ENCODE results near the gene DAAM2. TPM values are rescaled to one million over a fixed set of nuclear protein-coding genes. Genes with fewer than 3 reads are reported as not detected.

Gene DAAM2
- total RNA-seq, 1 experiment from 2014 or later, result not detected

GRCh38 chr6:39920157-39920556 is 128.0 kb downstream of the DAAM2 start:
- no peak overlapping the region for H3K4me3 Mint-ChIP-seq (ENCODE audit: unreplicated experiment)
- peak overlapping the region; percentile 29 for H3K27ac Mint-ChIP-seq (ENCODE audit: unreplicated experiment)
- intact Hi-C loops (cut with micrococcal nuclease; ENCODE audit: unreplicated experiment), result no loop called here
- H3K36me3 Mint-ChIP-seq (ENCODE audit: insufficient read depth, unreplicated experiment), result peaks cover 91% of the 10 kb centered on the region
- POLR2A ChIA-PET, result no interaction called here
- no peak for DNase-seq
- CTCF ChIA-PET, result interaction anchor here (0.6 kb wide), 1 partner anchor 29 kb away, joined by 3 read pairs; no protein-coding TSS in a partner anchor
- Histone ChIP-seq H3K4me1 (peaks cover 47% of the 10 kb centered on the region), H3K9me3 (peaks cover 35% of the 10 kb centered on the region), H3K36me3 (ENCODE audit: control insufficient read depth, insufficient read depth, low read length) (peaks cover 14% of the 10 kb centered on the region), H3K27me3 (replicated peaks; ENCODE audit: control insufficient read depth, insufficient read depth, low read length) (no peaks in the 10 kb centered on the region), H3K4me3 (ENCODE audit: low read depth, low read length) (no peak overlapping the region)
- BruUV-seq (replicated peaks), result no TSS peak
- TF ChIP-seq, protein P1, sequence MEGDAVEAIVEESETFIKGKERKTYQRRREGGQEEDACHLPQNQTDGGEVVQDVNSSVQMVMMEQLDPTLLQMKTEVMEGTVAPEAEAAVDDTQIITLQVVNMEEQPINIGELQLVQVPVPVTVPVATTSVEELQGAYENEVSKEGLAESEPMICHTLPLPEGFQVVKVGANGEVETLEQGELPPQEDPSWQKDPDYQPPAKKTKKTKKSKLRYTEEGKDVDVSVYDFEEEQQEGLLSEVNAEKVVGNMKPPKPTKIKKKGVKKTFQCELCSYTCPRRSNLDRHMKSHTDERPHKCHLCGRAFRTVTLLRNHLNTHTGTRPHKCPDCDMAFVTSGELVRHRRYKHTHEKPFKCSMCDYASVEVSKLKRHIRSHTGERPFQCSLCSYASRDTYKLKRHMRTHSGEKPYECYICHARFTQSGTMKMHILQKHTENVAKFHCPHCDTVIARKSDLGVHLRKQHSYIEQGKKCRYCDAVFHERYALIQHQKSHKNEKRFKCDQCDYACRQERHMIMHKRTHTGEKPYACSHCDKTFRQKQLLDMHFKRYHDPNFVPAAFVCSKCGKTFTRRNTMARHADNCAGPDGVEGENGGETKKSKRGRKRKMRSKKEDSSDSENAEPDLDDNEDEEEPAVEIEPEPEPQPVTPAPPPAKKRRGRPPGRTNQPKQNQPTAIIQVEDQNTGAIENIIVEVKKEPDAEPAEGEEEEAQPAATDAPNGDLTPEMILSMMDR (IDR thresholded peaks at IDR 0.05; ENCODE audit: insufficient read depth in 1 of 2, low read depth in 1 of 2, low read length in 1 of 2, severe bottlenecking in 1 of 2, unreplicated experiment in 1 of 2), result no peak
- peaks cover 28% of the 10 kb centered on the region for H3K4me1 Mint-ChIP-seq (ENCODE audit: low read depth, unreplicated experiment)
- H3K9me3 Mint-ChIP-seq (ENCODE audit: unreplicated experiment), result peaks cover 10% of the 10 kb centered on the region
- peaks cover 2% of the 10 kb centered on the region for H3K27me3 Mint-ChIP-seq (ENCODE audit: insufficient read depth, unreplicated experiment)

DNA sequence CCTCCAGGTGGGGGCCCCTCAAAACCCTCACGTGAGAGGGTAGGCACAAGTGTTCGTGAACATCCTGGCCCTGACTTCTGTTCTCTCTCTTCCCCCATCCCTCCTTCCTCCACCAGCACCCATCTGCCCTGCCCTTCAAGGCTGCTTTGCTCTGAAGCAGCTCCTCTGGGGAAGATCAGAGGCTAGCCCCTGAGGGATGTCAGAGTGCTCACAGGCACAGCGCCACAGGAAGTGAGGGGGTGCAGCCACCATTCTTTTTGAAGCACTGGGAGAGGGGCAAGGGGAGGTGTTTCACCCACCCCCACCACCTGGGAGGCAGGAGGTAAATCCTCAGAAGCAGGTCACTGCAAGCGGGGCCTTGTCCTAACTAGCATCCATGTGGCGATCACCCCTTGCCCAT is 130.6 kb downstream of the DAAM2 start:
- H3K27me3 Mint-ChIP-seq (ENCODE audit: insufficient read depth, unreplicated experiment), result peaks cover 6% of the 10 kb centered on the region
- peaks cover 10% of the 10 kb centered on the region for H3K9me3 Mint-ChIP-seq (ENCODE audit: unreplicated experiment)
- peaks cover 12% of the 10 kb centered on the region for H3K4me1 Mint-ChIP-seq (ENCODE audit: low read depth, unreplicated experiment)
- Histone ChIP-seq H3K9me3 (peaks cover 29% of the 10 kb centered on the region), H3K27me3 (replicated peaks; ENCODE audit: control insufficient read depth, insufficient read depth, low read length) (no peaks in the 10 kb centered on the region), H3K4me1 (peaks cover 28% of the 10 kb centered on the region), H3K36me3 (ENCODE audit: control insufficient read depth, insufficient read depth, low read length) (peaks cover 17% of the 10 kb centered on the region), H3K4me3 (ENCODE audit: low read depth, low read length) (no peak overlapping the region)
- ChIA-PET POLR2A (no interaction called here), CTCF (no interaction called here)
- DNase-seq, result no peak
- intact Hi-C loops (cut with micrococcal nuclease; ENCODE audit: unreplicated experiment), result no loop called here
- no TSS peak for BruUV-seq (replicated peaks)
- H3K4me3 Mint-ChIP-seq (ENCODE audit: unreplicated experiment), result no peak overlapping the region
- TF ChIP-seq, protein P1 (IDR thresholded peaks at IDR 0.05; ENCODE audit: insufficient read depth in 1 of 2, low read depth in 1 of 2, low read length in 1 of 2, severe bottlenecking in 1 of 2, unreplicated experiment in 1 of 2), result no peak
- H3K27ac Mint-ChIP-seq (ENCODE audit: unreplicated experiment), result peak overlapping the region; percentile 55
- H3K36me3 Mint-ChIP-seq (ENCODE audit: insufficient read depth, unreplicated experiment), result peaks cover 96% of the 10 kb centered on the region

- Mint-ChIP-seq H3K4me3 (ENCODE audit: unreplicated experiment) (no peak overlapping the region), H3K27ac (ENCODE audit: unreplicated experiment) (no peak overlapping the region), H3K4me1 (ENCODE audit: low read depth, unreplicated experiment) (peaks cover 7% of the 10 kb centered on the region), H3K27me3 (ENCODE audit: insufficient read depth, unreplicated experiment) (peaks cover 6% of the 10 kb centered on the region), H3K9me3 (ENCODE audit: unreplicated experiment) (peaks cover 10% of the 10 kb centered on the region), H3K36me3 (ENCODE audit: insufficient read depth, unreplicated experiment) (peaks cover 96% of the 10 kb centered on the region)
- intact Hi-C loops (cut with micrococcal nuclease; ENCODE audit: unreplicated experiment), result no loop called here
- peaks cover 17% of the 10 kb centered on the region for H3K36me3 ChIP-seq (ENCODE audit: control insufficient read depth, insufficient read depth, low read length)
- no TSS peak for BruUV-seq (replicated peaks)
- H3K4me3 ChIP-seq (ENCODE audit: low read depth, low read length), result no peak overlapping the region
- TF ChIP-seq, protein P1 (IDR thresholded peaks at IDR 0.05; ENCODE audit: insufficient read depth in 1 of 2, low read depth in 1 of 2, low read length in 1 of 2, severe bottlenecking in 1 of 2, unreplicated experiment in 1 of 2), result no peak
- CTCF ChIA-PET, result no interaction called here
- peaks cover 23% of the 10 kb centered on the region for H3K4me1 ChIP-seq
- DNase-seq, result no peak
- H3K27me3 ChIP-seq (replicated peaks; ENCODE audit: control insufficient read depth, insufficient read depth, low read length), result no peaks in the 10 kb centered on the region
- peaks cover 29% of the 10 kb centered on the region for H3K9me3 ChIP-seq
- POLR2A ChIA-PET, result no interaction called here
Observed at GRCh38 chr6:39923394-39923793, 131.2 kb downstream of the DAAM2 start.

Measured in Caco-2 (cell line).